H1 (cell line): ENCODE results near the gene SEC24C. TPM values are rescaled to one million over a fixed set of nuclear protein-coding genes. Genes with fewer than 3 reads are reported as not detected.

ENCODE experiments used
- CTCF ChIA-PET: fragments of 300-600 bp; sonication (Branson Sonifier 250); formaldehyde crosslinking; loops from one replicate; lab custom pipeline; 2021; ENCODE audit not compliant: partially characterized antibody; lab: Charles Lee
- POLR2A ChIA-PET: fragments of 300-600 bp; sonication (Branson Sonifier 250); formaldehyde crosslinking; loops from one replicate; lab custom pipeline; 2021; ENCODE audit warnings: inconsistent platforms; ENCODE audit not compliant: partially characterized antibody; lab: Charles Lee
- DNase-seq, 2 experiments: peaks; one replicate each; pipeline versions ENCODE4 v3.0.0 to v3.0.0-alpha.2; 2010 to 2022; ENCODE audit warnings: low spot score in 2 of 2, low read depth in 1 of 2, mixed read lengths in 1 of 2
- FAIRE-seq: peaks from 2 replicates; lab custom pipeline; 2011; peaks lifted over from hg19 to GRCh38; lab: Jason Lieb, UNC
- H2AFZ ChIP-seq: 2 replicates; pipeline ENCODE4 v1.8.1; 2012; ENCODE audit warnings: low read length, inconsistent platforms
- H2AK5ac ChIP-seq: 2 replicates; pipeline ENCODE4 v1.6.1; 2013; ENCODE audit warnings: low read depth, low read length
- H2BK120ac ChIP-seq: replicated peaks from 2 replicates; pipeline ENCODE3; 2013; ENCODE audit warnings: low read depth, low read length, inconsistent platforms
- H2BK12ac ChIP-seq: 2 replicates; pipeline ENCODE4 v1.6.1; 2013; ENCODE audit warnings: low read depth, low read length
- H2BK15ac ChIP-seq: 2 replicates; pipeline ENCODE4 v1.6.1; 2013; ENCODE audit warnings: low read length
- H2BK20ac ChIP-seq: 2 replicates; pipeline ENCODE4 v1.6.1; 2013; ENCODE audit warnings: low read length
- H2BK5ac ChIP-seq: 2 replicates; pipeline ENCODE4 v1.6.1; 2013; ENCODE audit warnings: low read depth, low read length
- H3K14ac ChIP-seq: 2 replicates; pipeline ENCODE4 v1.6.1; 2013; ENCODE audit warnings: inconsistent platforms; ENCODE audit not compliant: insufficient read length
- H3K18ac ChIP-seq: 2 replicates; pipeline ENCODE4 v1.6.1; 2013; ENCODE audit warnings: low read length; ENCODE audit errors: extremely low read depth
- H3K23ac ChIP-seq: 2 replicates; pipeline ENCODE4 v1.6.1; 2013; ENCODE audit warnings: inconsistent platforms; ENCODE audit not compliant: insufficient read length
- H3K23me2 ChIP-seq: 2 replicates; pipeline ENCODE4 v1.6.1; 2013; ENCODE audit warnings: low read depth, low read length
- H3K27ac ChIP-seq: 2 replicates; pipeline ENCODE4 v1.6.1; 2011; ENCODE audit warnings: low read depth, low read length, inconsistent platforms
- H3K27me3 ChIP-seq, 4 experiments: replicated peaks in 1 of 4; 1 replicate in 1 of 4; 2 replicates in 3 of 4; pipeline versions ENCODE4 v1.6.1 to v1.8.1; 2011 to 2013; ENCODE audit warnings: low read length in 3 of 4, mild to moderate bottlenecking in 3 of 4, inconsistent platforms in 2 of 4, mixed read lengths in 2 of 4, moderate library complexity in 1 of 4; ENCODE audit not compliant: control insufficient read depth in 3 of 4, insufficient read depth in 3 of 4; ENCODE audit errors: extremely low read depth in 1 of 4
- H3K36me3 ChIP-seq, 4 experiments: 2 replicates each; pipeline versions ENCODE4 v1.6.1 to v1.8.1; 2011 to 2013; ENCODE audit warnings: mild to moderate bottlenecking in 4 of 4, low read length in 3 of 4, moderate library complexity in 2 of 4, control low read depth in 1 of 4, inconsistent platforms in 1 of 4; ENCODE audit not compliant: insufficient read depth in 4 of 4, control insufficient read depth in 2 of 4
- H3K4ac ChIP-seq: replicated peaks from 2 replicates; pipeline ENCODE3; 2013; ENCODE audit warnings: low read length, low read depth, mixed read lengths, inconsistent platforms; ENCODE audit not compliant: insufficient read length
- H3K4me1 ChIP-seq, 4 experiments: replicated peaks in 1 of 4; 1 replicate in 1 of 4; 2 replicates in 3 of 4; pipeline versions ENCODE4 v1.6.1 to v1.8.1; 2011 to 2013; ENCODE audit warnings: low read length in 3 of 4, inconsistent platforms in 2 of 4, mixed read lengths in 1 of 4; ENCODE audit not compliant: insufficient read depth in 4 of 4, control insufficient read depth in 3 of 4
- H3K4me2 ChIP-seq, 2 experiments: 2 replicates each; pipeline versions ENCODE4 v1.6.1 to v1.8.1; 2011 to 2013; ENCODE audit warnings: low read depth in 2 of 2, low read length in 2 of 2, control low read depth in 1 of 2, inconsistent platforms in 1 of 2, mild to moderate bottlenecking in 1 of 2; ENCODE audit not compliant: insufficient read depth in 1 of 2
- H3K4me3 ChIP-seq, 4 experiments: fragments of 200-600, 300-600 bp in 1 of 4; sonication (generic), shearing (Covaris generic), sonication (Bioruptor Twin) in 1 of 4; 2 replicates each; pipeline versions ENCODE4 v1.5.1 to v1.8.1; 2011 to 2016; ENCODE audit warnings: low read length in 4 of 4, low read depth in 3 of 4, control low read depth in 2 of 4, inconsistent platforms in 2 of 4, mild to moderate bottlenecking in 2 of 4, mixed read lengths in 1 of 4, moderate library complexity in 1 of 4; ENCODE audit not compliant: insufficient read depth in 2 of 4; ENCODE audit errors: extremely low read depth in 1 of 4
- H3K56ac ChIP-seq: replicated peaks from 2 replicates; pipeline ENCODE3; 2013; ENCODE audit warnings: low read depth, mild to moderate bottlenecking, mixed read lengths, low read length, inconsistent platforms; ENCODE audit not compliant: insufficient read length
- H3K79me1 ChIP-seq: 2 replicates; pipeline ENCODE4 v1.6.1; 2013; ENCODE audit warnings: low read depth, low read length, control low read depth
- H3K79me2 ChIP-seq, 2 experiments: 2 replicates each; pipeline versions ENCODE4 v1.6.1 to v1.8.1; 2012 to 2013; ENCODE audit warnings: low read length in 2 of 2, mild to moderate bottlenecking in 2 of 2, inconsistent platforms in 1 of 2; ENCODE audit not compliant: insufficient read depth in 2 of 2, control insufficient read depth in 1 of 2
- H3K9ac ChIP-seq, 4 experiments: replicated peaks in 1 of 4; 1 replicate in 1 of 4; 2 replicates in 3 of 4; pipeline versions ENCODE4 v1.6.1 to v1.8.1; 2011 to 2013; ENCODE audit warnings: low read depth in 3 of 4, low read length in 3 of 4, control low read depth in 2 of 4, mild to moderate bottlenecking in 2 of 4, moderate library complexity in 2 of 4, inconsistent platforms in 1 of 4; ENCODE audit errors: extremely low read depth in 1 of 4
- H3K9me3 ChIP-seq, 2 experiments: 2 replicates each; pipeline versions ENCODE4 v1.6.1 to v1.8.1; 2012 to 2013; ENCODE audit warnings: mild to moderate bottlenecking in 2 of 2, moderate library complexity in 2 of 2, control low read depth in 1 of 2, inconsistent platforms in 1 of 2, low read depth in 1 of 2, low read length in 1 of 2, mixed read lengths in 1 of 2; ENCODE audit not compliant: insufficient read depth in 2 of 2
- H4K20me1 ChIP-seq, 2 experiments: replicated peaks in 1 of 2; 2 replicates each; pipeline versions ENCODE3 to v1.8.1; 2011 to 2013; ENCODE audit warnings: inconsistent platforms in 2 of 2, low read length in 2 of 2, mild to moderate bottlenecking in 1 of 2; ENCODE audit not compliant: insufficient read depth in 2 of 2, control insufficient read depth in 1 of 2
- H4K5ac ChIP-seq: 2 replicates; pipeline ENCODE4 v1.6.1; 2013; ENCODE audit warnings: low read length, low read depth, mixed read lengths, inconsistent platforms; ENCODE audit not compliant: insufficient read length
- H4K8ac ChIP-seq: 2 replicates; pipeline ENCODE4 v1.8.0; 2013; ENCODE audit warnings: mild to moderate bottlenecking, moderate library complexity, low read length, inconsistent platforms; ENCODE audit not compliant: insufficient read depth; ENCODE audit errors: extremely low read depth
- H4K91ac ChIP-seq: replicated peaks from 2 replicates; pipeline ENCODE3; 2013; ENCODE audit warnings: low read length, mixed read lengths, inconsistent platforms; ENCODE audit not compliant: insufficient read length
- ASH2L ChIP-seq: fragments of 200-600, 300-600 bp; sonication (generic); IDR thresholded peaks from one replicate; pipeline ENCODE4 v1.7.1; 2017; ENCODE audit warnings: low read length
- CREB1 ChIP-seq: IDR thresholded peaks from 2 replicates; pipeline ENCODE4 v1.6.1; 2012; ENCODE audit warnings: inconsistent platforms
- HDAC2 ChIP-seq, 2 experiments: fragments of 300-600 bp in 1 of 2; sonication (generic) in 1 of 2; IDR thresholded peaks; 2 replicates each; pipeline ENCODE4 v1.6.1; 2011 to 2012; ENCODE audit warnings: low read depth in 2 of 2, low read length in 2 of 2, mild to moderate bottlenecking in 2 of 2, moderate library complexity in 2 of 2, borderline replicate concordance in 1 of 2, inconsistent platforms in 1 of 2
- MAX ChIP-seq: IDR thresholded peaks from 2 replicates; pipeline ENCODE4 v1.6.1; 2012; ENCODE audit warnings: inconsistent platforms
- RAD21 ChIP-seq, 2 experiments: IDR thresholded peaks in 1 of 2; conservative IDR thresholded peaks in 1 of 2; 2 replicates each; pipeline ENCODE4 v1.6.1; 2011; ENCODE audit warnings: low read depth in 2 of 2, low read length in 2 of 2, improper control_type of control experiment in 1 of 2, inconsistent platforms in 1 of 2, mild to moderate bottlenecking in 1 of 2, moderate library complexity in 1 of 2
- SIN3A ChIP-seq, 2 experiments: IDR thresholded peaks in 1 of 2; conservative IDR thresholded peaks in 1 of 2; 2 replicates each; pipeline ENCODE4 v1.6.1; 2011 to 2012; ENCODE audit warnings: low read length in 2 of 2, improper control_type of control experiment in 1 of 2, low read depth in 1 of 2, mild to moderate bottlenecking in 1 of 2
- TEAD4 ChIP-seq: IDR thresholded peaks from 2 replicates; pipeline ENCODE4 v1.6.1; 2012; ENCODE audit warnings: low read depth, low read length, inconsistent platforms, mixed read lengths
- WGBS, 2 experiments: shearing (Covaris generic) in 1 of 2; methylation state at CpG; one replicate each; pipeline versions ENCODE4 v1.1.6 to v1.1.7; 2013 to 2015; ENCODE audit warnings: low lambda C conversion rate in 2 of 2, mixed read lengths in 2 of 2, inconsistent platforms in 1 of 2, low coverage in 1 of 2, missing lambda C conversion rate in 1 of 2; ENCODE audit not compliant: insufficient replicate concordance in 2 of 2, insufficient coverage in 1 of 2, insufficient read length in 1 of 2; ENCODE audit errors: extremely low coverage in 1 of 2, missing lambda C conversion rate in 1 of 2; 5-methylcytosine and 5-hydroxymethylcytosine counted together
- polyA plus RNA-seq, 7 experiments: library from polyadenylated mRNA; depleted of rRNA in 3 of 7; stranded (reverse) in 5 of 7; unstranded in 2 of 7; fragments of >200 nt in 5 of 7; fragments of 200-250 nt in 2 of 7; gene quantifications; 1 replicate in 5 of 7; 2 replicates in 1 of 7; 4 replicates in 1 of 7; pipeline versions ENCODE4 v1.2.1 to v1.2.3, GENCODE V29; 2011 to 2013; ENCODE audit warnings: missing spikeins in 2 of 7, mixed read lengths in 2 of 7
- total RNA-seq: library from RNA; stranded (reverse); fragmentation: NEBNext Ultra II Directional; extraction: Animal tissue kit (Norgen Biotek cat#: 25700); gene quantifications from 2 replicates; pipeline ENCODE4 v1.2.1, GENCODE V29; 2021

The SEC24C gene
- total and polyA plus RNA-seq, 2 of the 8 experiments (the other 6 are each of a cell fraction or from before 2014, with no cell fraction given) = 63.2 to 67.4 TPM

GRCh38 chr10:73771722-73772280 is 27.6 kb downstream of the SEC24C start:
- Histone ChIP-seq H3K4me2 (peak overlapping the region; percentile 97), H3K4me1 (peaks cover 3 to 13% (median 8%) of the 10 kb centered on the region in 4 experiments; a peak in 5 of 7 replicates), H2BK5ac (peak overlapping the region; percentile 94), H3K14ac (no peak overlapping the region), H3K4me3 (peak overlapping the region; percentile 84 to 91 (median 87)), H4K5ac (peak overlapping the region; percentile 12), H4K8ac (peak overlapping the region; percentile 87), H3K79me2 (peaks cover 0 to 15% of the 10 kb centered on the region in 2 experiments; a peak in 2 of 4 replicates), H3K23me2 (peaks cover 10% of the 10 kb centered on the region), H3K79me1 (peaks cover 2% of the 10 kb centered on the region; the same call in 1 of the 2 replicates), H3K9ac (peak overlapping the region in 3 of 4 experiments; percentile 76 to 93 (median 78); a peak in 5 of 7 replicates), H3K27ac (0 out of 2 replicates have a peak overlapping the region, but pooled peaks have one; percentile 65), H4K20me1 (peaks cover 2 to 13% of the 10 kb centered on the region in 2 experiments), H3K18ac (no peak overlapping the region; the same call in 1 of the 2 replicates), H2AFZ (0 out of 2 replicates have a peak overlapping the region, but pooled peaks have one; percentile 13), H2BK20ac (no peak overlapping the region), H3K27me3 (no peaks in the 10 kb centered on the region; a peak in 1 of 7 replicates), H2AK5ac (no peak overlapping the region), H2BK120ac (no peak overlapping the region), H2BK15ac (no peak overlapping the region), H2BK12ac (no peak overlapping the region), H3K36me3 (peaks cover 7 to 38% (median 19%) of the 10 kb centered on the region in 4 experiments), H4K91ac (no peak overlapping the region), H3K23ac (no peak overlapping the region), H3K9me3 (no peaks in the 10 kb centered on the region), H3K4ac (no peak overlapping the region), H3K56ac (no peak overlapping the region)
- CTCF ChIA-PET = interaction anchor here (0.6 to 4.9 kb wide), 8 partner anchors 11 to 124 kb away, joined by 3 to 17 read pairs (median 5); partner anchors contain the start of genes CHCHD1 and ZSWIM8
- WGBS, 2 experiments = 15% methylated on average over 17 of the region's 17 CpGs; no CpG with 5 or more reads in 1 of the 2 experiments
- POLR2A ChIA-PET = interaction anchor here (0.7 to 6.2 kb wide), 19 partner anchors 12 to 525 kb away, joined by 3 to 79 read pairs (median 6); partner anchors contain the start of genes CHCHD1, DNAJC9, SEC24C and ZSWIM8
- DNase-seq = no peak
- no peak for FAIRE-seq
- TF ChIP-seq MAX = peak; percentile 69; the same call in 1 of the 2 replicates
- TF ChIP-seq CREB1 = no peak
- TF ChIP-seq ASH2L = no peak
- 0 out of 4 replicates have a peak, but pooled peaks of 1 of the 2 experiments have one; percentile 54 for TF ChIP-seq SIN3A (conservative IDR thresholded peaks at IDR 0.05 in 1 of 2, IDR thresholded peaks at IDR 0.05 in 1 of 2; ENCODE audit: low read depth in 1 of 2, low read length in 2 of 2)
- no peak for TF ChIP-seq RAD21 (IDR thresholded peaks at IDR 0.05 in 1 of 2, conservative IDR thresholded peaks at IDR 0.05 in 1 of 2; ENCODE audit: low read depth in 2 of 2, low read length in 2 of 2)
- TF ChIP-seq TEAD4 = no peak
- TF ChIP-seq HDAC2 (IDR thresholded peaks at IDR 0.05; ENCODE audit: borderline replicate concordance in 1 of 2, low read depth in 2 of 2, low read length in 2 of 2) = no peak
